KG1 (cell line): Measurements from ENCODE around the gene FAM50A.

Experiments used
- DNase-seq: peaks from one replicate; lab custom pipeline; 2025; lab: John Stamatoyannopoulos, UW

The FAM50A gene

DNA sequence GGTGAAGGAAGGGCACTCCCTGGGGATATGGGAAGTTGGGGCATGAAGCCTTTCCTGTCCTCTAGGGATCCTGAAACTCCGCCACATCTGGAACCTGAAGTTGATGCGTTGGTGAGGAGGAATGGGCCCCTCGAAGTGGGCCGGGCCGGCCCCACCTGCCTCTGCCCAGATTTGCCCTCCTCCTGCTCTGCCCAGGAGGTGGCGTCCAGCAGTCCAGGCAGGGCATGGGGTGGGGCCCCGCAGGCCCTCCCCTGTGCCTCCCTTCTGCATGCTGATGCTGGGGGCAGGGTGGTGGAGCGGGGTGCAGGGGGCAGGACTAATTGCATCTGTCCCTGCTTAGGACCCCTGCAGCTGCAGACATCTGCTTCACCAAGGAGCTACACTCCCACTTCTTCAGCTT is 30.8 kb upstream of the FAM50A start:
- no peak for DNase-seq

DNA sequence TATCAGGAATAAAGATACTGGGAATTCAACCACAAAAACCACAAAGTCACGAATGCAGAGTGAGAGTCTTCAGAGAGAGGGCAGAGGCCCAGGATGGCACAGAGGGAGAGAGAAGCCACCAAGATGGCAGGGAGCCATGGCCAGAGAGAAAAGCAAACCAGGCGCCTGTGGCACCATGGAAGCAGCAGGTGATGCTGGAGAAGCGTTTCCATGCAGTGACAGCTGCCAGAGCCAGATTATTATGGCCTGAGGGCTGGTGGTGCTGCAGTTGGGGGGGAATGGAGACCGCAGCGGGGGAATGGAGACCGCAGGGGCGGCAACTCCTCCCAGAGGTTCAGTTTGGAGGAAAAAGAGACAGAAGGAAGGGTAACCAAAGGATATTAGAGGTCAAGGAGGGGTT is 26.8 kb upstream of the FAM50A start:
- DNase-seq: no peak

DNA sequence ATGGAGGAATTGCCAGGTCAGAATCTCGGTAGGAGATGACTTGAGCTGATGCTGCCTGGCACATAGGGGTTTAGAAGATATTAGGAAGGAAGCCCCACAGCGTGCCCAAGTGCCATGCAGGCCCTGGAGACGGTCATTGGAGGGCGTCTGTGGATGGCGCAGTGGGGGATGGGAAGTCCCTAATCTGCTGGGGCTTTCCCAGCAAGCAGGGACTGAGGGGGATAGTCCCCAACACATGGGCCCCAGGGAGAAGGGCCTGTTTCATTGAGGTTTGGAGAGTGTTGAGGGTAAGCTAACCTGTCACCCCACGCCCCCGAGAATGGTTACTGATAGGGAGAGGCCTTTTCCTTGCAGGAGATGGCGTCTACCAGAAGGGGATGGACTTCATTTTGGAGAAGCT is 24.8 kb upstream of the FAM50A start:
- no peak for DNase-seq

DNA sequence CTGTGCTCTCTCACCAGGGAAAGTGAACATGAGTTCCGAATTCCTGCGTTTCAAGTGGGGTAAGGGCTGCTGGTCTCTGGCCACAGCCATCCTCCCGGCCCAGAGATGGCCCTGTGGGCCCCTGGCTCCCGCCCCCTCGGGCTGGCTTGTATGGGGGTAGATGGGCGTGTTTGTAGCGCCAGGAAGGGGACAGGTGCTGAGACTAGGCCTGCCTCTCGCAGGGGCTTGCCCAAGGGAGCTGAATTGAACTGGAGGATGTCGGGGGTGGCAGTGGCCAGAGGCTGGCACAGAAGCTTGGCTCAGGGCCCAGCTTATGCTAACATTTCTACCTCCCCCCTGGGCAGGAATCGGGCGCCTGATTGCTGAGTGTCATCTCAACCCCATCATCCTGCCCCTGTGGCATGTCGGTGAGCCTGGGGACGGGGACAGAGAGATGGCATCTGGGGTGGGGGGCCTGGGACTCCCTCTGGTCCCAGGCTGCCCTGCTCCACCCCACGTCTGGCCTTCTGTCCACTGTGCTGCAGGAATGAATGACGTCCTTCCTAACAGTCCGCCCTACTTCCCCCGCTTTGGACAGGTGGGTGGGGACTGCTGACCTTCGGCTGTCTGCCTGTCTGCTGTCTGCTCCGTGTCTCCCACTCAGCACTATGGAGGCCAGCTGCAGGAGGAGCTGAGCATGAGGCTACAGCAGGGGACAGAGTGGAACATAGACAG is 24.1 kb upstream of the FAM50A start:
- no peak for DNase-seq

DNA sequence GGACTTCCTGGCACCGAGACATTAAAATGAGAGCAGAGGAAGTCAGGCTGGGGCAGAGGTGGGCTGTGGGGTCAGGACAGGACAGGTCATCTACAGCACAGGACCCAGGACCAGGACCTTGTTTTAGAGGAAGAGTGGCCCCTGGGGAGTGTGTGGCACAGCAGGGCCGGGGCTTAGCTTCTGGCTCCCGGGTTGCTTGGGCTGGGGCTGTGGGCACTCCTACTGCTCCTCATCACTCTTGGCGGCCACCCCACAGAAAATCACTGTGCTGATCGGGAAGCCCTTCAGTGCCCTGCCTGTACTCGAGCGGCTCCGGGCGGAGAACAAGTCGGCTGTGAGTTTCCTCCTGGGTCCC is 23.6 kb upstream of the FAM50A start:
- DNase-seq: no peak

DNA sequence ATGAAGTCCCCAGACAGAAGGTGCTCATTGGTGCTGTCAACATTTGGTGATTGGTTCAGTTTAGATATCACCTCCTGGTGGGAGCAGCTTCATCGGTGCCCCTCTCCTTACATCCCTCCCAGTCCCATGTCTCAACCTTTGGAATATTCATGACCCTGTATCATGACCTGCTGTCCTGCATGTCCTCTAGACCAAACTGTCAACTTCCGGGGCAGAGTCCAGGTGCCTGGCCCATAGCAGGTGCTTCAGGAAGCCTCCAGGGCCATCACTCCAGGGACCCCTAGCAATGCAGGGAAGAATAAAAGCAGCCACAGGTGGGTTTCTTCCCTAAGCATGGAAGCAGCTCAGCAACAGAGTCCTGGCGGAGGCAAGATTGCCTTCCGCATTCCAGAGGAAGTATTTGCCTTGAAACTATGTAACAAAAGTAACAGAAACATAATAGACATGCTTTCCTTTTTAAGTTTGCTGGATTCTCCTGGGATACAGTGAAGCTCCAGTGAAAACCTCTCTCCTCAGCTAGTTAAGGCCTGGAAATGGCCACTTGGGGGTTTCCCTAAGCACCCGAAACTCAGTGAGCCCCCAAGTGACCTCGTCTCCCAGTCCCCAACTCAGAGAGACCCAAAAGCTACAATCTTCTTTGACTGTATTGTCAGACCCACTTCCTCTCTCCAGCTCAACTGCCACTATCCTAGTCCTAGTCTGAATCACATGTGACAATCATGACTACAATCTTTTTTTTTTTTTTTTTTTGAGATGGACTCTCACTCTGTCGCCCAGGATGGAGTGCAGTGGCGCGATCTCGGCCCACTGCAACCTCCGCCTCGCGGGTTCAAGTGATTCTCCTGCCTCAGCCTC is 16.8 kb upstream of the FAM50A start:
- no peak for DNase-seq

DNA sequence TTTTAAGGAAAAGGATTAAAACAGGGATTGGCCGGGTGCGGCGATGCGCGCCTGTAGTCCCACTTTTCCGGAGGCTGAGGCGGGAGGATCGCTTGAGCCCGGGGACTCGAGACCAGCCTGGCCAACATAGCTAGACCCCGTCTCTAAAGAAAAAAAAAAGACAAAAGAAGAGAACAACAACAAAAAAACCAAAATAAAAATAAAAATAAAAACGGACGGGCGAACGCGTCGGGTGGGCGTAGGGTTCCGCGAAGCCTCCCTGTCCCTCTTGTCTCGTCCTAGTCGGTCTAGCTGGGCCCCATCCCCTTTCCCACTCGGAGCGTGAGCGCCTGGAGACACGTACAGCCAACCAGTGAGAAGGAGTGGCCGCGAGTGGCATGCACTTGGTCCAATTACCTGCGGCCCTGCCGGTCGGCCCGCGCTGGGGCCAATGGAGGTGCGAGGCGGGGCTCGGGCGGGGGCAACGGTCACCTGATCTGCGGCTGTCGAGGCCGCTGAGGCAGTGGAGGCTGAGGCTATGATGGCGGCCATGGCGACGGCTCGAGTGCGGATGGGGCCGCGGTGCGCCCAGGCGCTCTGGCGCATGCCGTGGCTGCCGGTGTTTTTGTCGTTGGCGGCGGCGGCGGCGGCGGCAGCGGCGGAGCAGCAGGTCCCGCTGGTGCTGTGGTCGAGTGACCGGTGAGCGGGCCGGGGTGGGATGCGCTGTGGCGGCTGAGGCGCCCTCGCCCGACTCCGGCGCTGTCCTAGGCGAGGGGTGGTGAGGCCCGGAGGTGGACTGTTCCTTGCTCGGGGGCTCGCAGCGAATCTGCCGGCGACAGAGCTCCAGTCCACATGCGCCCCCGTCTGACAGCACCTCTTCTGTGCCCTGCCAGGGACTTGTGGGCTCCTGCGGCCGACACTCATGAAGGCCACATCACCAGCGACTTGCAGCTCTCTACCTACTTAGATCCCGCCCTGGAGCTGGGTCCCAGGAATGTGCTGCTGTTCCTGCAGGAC is 15.5 kb upstream of the FAM50A start, which contains the start of gene ATP6AP1:
ATP6AP1 (plus strand) TSS at position 502 of the 996 bp plus-strand sequence; CDS start at position 518, 16 bp downstream.
- peak; percentile 58 for DNase-seq

DNA sequence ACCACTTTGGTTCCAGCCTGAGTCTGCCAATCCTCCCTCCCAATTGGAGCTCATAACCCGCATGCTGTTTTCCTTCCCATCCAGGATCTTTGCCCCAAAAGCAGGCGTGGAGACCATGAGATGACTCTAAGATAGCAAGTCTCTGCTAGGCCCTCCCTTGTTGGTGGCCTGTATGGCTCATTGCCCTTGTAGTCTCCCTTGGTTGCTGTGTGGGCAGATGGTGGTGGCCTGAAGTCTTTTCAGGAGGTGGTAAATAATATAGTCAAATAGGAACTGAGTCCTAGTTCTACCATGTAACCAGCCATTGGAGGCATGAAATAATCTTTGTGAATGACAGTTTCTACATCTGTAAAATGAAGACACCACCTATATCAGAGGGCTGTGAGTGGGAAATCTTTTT is 14.2 kb upstream of the FAM50A start:
- no peak for DNase-seq

DNA sequence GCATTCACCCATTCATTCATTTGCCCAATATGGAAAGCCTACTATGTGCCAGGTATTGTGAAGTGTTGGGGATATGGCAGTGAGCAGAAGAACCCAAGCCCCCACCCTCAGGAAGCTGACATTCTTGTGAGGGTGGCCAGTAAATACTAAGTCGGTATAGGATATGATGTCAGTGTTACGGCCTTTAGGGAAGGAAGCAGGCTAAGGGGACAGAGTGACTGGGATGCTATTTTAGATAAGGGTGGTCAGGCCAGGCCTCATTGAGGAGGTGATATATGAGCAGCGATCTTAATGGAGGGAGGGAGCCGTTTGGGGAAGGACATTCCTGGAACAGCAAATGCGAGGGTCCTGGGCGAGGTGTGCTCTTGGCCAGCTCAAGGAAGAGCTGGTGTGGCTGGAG is 13.5 kb upstream of the FAM50A start:
- DNase-seq: no peak

DNA sequence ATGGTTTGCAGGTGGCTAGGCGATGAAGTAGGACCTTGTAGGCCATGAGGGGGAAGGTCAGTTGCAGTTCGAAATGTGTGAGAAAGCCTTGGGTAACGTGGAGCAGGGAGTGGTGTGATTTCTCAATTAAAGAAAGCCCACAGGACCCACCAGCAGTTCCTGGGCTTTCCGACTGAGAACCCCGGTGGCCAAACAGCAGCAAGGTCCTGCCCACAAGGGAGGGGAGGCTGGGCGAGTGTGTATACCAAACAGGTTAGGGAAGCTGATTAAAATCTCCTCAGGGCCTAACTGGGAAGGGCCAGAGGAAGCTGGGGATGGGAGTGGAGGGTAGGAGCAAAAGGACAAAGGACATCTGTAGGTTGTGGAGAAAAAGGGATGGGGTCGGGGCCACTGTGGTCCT is 13.0 kb upstream of the FAM50A start:
- DNase-seq: no peak

DNA sequence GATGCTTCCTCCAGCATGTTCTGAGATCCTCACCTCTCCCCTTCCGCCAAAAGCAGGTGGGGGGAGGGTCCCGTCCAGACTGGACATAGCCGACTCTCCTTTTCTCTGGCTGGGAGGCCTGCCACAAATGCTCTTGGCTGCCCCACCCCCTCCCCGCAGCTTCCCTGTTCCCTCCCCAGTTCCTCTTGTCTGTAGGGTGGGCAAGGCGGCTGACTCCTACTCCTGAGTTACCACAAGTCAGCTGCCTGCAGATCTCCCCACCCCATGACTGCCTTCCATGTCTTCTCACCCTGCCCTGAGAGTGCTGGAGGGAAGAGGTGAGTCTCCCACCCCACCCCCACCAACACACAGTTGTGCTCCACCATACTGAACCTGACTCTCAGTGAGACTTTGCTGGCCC is 12.6 kb upstream of the FAM50A start:
- no peak for DNase-seq

DNA sequence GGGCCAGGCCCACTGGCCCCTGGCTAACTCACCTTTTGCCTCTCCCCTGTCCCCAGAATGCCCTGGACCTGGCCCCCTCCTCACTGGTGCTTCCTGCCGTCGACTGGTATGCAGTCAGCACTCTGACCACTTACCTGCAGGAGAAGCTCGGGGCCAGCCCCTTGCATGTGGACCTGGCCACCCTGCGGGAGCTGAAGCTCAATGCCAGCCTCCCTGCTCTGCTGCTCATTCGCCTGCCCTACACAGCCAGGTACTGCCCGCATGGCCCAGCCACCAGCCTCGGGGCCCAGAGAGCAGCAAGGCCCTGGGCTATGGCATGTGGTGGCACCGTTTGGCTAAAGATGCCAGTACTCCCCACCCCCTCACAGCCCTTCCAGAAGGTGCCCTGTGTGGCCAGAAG is 11.7 kb upstream of the FAM50A start:
- DNase-seq: no peak

DNA sequence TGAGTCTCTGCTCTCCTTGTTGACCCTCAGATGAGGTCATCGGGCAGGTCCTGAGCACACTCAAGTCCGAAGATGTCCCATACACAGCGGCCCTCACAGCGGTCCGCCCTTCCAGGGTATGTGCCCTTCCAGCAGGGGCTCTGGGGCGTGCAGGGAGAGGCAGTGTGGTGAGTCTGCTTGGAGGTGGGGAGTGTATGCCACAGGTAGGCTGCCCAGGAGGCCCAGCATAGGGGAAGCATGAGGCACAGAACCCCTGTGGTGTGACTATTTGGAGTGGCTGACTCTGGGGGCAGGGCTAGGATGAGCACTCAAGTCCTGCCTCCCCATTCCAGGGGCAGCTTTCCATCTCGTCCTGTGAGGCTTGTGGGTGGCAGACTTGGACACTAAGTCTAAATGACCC is 10.3 kb upstream of the FAM50A start:
- DNase-seq: no peak

DNA sequence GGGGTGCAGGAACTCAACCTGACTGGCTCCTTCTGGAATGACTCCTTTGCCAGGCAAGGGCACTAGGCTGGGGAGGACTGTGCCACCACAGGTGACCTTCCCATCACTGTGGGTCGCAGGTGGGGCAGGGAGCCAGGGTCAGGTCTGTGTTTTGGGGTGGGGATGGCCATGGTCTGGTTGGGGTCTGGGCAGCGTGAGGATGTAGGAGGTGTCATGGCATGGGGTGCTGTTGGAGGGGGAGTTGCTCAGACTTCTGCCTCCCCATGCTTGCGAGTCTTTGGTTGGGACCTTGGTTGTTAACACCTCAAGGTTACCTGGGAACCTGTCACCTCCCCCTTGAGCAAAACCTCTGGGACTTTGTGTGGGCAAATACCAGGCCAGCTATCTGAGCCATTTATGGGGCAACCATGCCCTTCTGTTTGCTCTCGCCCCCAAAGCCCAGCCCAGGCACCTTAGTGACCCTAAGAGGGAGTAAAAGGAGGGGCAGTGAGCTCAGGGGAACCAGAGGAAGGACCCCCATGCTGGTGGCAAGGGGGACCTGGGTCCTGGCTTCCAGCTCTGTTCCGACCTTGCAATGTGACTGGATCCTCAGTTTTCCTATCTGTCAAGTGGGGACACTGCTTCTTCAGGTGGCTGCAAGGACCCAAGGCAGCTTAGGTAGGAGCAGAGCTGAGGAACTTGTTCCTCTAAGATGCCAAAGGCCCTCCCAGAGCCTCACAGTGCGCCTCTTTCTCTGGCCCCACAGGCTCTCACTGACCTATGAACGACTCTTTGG is 9.4 kb upstream of the FAM50A start:
- no peak for DNase-seq

DNA sequence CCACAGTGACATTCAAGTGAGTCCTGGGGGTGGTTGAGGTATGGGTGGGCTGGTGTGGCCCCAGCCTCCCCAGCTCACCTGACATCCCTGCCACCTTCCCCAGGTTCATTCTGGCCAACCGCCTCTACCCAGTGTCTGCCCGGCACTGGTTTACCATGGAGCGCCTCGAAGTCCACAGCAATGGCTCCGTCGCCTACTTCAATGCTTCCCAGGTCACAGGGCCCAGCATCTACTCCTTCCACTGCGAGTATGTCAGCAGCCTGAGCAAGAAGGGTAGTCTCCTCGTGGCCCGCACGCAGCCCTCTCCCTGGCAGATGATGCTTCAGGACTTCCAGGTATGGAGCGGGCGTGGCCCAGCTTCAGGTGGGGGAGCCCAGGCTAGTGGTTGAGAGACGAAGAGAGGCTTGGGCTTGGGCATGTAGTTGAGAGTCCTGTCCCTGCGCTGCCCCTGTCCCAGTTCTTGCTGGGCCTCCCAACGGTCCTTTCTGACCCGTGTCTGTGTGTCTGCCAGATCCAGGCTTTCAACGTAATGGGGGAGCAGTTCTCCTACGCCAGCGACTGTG is 8.7 kb upstream of the FAM50A start:
- DNase-seq: no peak

DNA sequence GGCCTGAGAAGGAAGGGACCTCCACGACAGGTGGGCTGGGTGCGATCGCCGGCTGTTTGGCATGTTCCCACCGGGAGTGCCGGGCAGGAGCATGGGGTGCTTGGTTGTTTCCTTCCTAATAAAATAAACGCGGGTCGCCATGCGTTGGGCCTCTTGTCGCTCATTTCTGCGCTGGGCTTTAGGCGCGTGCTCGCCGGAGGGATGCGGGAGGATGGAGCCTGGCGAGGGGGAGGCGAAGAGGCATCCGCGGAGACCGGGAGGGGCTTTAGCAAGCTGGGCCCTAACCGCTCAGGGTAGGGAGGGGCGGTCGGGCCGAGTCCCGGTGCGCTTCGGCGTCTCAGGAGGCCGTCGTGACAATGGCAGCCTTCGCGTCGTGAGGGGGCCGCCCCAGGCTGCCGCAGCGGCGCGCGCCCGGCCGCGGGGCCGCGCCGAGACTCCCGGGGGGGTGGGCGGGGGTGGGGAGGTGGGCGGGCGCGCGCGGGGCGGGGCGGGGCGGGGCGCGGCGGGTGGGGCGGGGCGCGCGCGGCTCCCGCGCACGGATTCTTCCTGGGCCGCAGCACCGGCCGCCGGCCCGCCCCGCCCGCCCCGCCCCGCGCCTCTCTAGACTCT is 7.5 kb upstream of the FAM50A start:
- DNase-seq: no peak

DNA sequence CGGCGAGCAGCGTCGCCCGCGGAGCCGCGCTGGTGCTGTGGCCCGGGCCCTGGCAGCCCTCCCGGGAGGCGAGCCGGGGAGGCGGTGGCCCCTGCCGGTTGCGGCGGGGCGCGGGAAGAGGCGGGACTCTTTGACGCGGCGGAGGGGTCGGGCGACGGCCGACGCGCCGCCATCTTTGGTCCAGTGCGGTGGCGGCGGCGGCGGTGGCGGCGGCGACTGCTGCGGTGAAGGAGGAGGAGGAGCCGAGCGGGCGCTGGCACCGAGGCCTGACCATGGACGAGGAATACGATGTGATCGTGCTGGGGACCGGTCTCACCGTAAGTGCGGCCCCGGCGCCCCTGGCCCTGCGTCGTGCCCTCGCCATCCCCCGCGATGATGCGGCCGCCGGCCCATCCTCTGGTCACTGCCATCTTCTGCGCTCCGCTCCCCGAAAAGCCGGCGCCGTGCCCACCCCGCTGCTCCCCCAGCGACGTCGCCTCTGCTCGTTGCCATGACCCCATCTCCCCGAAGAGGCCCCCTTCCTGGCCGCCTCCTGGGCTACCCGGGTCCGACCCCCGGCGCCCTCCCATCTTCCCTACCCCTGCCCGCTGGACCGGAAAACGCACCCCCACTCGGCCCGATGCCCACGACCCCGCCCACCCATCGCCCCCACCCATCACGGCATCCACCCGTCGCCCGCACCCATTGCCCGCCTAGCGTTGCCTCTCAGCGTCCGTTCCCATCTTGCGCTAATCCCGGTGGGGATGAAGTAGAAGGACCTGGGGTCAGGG is 6.8 kb upstream of the FAM50A start, which contains the start of gene GDI1:
GDI1 (plus strand) TSS at position 172 of the 770 bp plus-strand sequence; CDS start at position 273, 101 bp downstream.
- DNase-seq: no peak

DNA sequence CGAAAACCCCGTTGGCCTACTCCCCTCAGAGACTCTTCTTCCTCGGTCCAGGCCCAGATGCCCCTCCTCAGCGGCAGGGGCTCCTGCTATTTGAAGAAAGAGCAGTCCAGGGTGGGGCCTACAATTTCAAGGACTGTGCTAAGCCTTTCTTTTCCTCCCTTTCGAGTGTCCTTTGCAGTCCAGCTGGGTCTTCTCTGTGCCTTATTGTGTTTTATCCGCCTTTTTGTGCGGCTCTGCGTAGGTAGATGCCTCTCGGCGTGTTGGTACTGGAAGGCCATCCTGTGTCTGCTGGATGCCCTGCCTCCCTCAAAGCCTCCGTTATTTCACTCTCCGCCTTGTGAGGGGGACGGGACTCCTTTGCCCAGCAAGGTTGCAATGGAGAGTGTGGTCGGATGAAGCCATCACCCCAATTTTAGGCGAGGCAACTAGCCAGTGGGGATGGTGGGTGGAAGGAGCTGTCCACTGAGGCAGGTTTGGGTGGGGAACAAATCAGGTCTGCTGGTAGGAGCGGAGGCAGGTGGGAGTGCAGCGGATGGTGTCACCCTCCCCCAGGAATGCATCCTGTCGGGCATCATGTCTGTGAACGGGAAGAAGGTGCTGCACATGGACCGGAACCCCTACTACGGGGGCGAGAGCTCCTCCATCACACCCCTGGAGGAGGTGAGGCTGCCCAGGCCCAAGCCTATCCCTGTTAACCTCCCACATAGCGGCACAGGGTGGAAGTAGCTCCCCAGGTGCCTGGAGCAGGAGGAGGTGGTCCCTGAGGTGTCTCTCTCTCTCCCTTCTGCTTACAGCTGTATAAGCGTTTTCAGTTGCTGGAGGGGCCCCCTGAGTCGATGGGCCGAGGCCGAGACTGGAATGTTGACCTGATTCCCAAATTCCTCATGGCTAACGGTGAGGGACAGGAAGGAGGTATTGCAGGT is 5.7 kb upstream of the FAM50A start:
- no peak for DNase-seq

DNA sequence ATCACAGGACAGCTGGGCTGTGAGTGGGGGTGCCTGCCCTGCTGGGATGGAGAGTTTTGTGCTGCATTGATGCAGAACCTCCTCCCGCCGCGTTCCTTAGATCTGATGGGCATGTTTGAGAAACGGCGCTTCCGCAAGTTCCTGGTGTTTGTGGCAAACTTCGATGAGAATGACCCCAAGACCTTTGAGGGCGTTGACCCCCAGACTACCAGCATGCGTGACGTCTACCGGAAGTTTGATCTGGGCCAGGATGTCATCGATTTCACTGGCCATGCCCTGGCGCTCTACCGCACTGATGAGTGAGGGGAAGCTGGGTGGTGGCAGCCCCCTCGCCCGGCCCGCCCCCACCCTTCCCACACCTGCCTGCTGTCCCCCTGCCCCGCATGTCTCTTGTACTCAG is 4.1 kb upstream of the FAM50A start:
- DNase-seq: no peak
